Measurements from ENCODE around the gene FLNA. TPM values are rescaled to one million over a fixed set of nuclear protein-coding genes. Genes with fewer than 3 reads are reported as not detected.

FLNA gene
- total and polyA plus RNA-seq, 10 of the 15 experiments (the other 5 are each of a cell fraction or from before 2014, with no cell fraction given), result 5.1 to 643 (median 171) TPM

DNA sequence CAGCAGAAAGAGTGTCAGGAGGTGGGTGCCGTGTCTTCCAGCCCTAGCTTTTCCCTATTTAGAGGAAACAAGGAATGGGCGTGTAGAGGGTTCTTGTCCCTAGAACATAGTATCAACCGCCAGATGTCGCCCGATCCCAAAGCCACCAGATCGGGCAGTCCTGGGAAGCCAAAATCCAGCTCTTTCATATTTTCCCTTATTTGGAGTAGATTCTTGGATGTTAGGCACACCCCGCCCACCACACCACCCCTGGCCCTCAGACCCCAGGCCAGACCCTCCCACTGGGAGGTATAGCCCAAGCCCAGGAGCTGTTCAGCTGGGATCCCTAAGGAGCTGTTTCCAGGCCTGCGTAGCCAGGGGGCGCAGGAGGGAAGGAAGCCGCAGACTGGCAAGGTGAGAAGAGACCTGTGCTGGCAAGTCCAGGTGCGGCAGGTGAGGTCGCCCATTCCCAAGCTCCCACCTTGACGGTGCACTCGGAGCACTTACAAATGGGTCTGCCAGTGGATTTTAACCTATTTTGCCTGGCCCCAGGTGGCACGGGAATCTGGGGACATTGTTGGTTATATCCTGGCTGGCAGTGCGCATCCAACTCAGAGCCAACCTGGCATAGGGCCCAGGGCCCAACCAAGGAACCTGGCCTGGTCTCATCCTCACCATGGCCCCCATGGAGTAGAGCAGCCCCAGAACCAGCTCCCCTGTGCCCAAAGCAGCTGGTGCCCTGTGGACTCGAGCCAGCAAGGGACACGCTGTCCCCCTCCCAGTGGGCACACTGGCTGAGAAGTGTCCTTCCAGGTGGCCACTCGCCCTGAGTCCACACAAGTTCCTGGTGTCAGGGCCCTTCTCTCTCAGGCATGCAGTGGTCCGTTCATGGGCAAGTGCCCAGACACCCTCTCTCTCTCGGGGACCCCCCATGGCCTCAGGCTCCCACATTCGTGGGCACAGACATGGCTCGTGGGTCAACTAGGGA lies 811 bp downstream of the FLNA start (continued):
- TF ChIP-seq, protein P1, sequence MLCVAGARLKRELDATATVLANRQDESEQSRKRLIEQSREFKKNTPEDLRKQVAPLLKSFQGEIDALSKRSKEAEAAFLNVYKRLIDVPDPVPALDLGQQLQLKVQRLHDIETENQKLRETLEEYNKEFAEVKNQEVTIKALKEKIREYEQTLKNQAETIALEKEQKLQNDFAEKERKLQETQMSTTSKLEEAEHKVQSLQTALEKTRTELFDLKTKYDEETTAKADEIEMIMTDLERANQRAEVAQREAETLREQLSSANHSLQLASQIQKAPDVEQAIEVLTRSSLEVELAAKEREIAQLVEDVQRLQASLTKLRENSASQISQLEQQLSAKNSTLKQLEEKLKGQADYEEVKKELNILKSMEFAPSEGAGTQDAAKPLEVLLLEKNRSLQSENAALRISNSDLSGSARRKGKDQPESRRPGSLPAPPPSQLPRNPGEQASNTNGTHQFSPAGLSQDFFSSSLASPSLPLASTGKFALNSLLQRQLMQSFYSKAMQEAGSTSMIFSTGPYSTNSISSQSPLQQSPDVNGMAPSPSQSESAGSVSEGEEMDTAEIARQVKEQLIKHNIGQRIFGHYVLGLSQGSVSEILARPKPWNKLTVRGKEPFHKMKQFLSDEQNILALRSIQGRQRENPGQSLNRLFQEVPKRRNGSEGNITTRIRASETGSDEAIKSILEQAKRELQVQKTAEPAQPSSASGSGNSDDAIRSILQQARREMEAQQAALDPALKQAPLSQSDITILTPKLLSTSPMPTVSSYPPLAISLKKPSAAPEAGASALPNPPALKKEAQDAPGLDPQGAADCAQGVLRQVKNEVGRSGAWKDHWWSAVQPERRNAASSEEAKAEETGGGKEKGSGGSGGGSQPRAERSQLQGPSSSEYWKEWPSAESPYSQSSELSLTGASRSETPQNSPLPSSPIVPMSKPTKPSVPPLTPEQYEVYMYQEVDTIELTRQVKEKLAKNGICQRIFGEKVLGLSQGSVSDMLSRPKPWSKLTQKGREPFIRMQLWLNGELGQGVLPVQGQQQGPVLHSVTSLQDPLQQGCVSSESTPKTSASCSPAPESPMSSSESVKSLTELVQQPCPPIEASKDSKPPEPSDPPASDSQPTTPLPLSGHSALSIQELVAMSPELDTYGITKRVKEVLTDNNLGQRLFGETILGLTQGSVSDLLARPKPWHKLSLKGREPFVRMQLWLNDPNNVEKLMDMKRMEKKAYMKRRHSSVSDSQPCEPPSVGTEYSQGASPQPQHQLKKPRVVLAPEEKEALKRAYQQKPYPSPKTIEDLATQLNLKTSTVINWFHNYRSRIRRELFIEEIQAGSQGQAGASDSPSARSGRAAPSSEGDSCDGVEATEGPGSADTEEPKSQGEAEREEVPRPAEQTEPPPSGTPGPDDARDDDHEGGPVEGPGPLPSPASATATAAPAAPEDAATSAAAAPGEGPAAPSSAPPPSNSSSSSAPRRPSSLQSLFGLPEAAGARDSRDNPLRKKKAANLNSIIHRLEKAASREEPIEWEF (IDR thresholded peaks at IDR 0.05; ENCODE audit: insufficient replicate concordance, low read depth, low read length), result no peak
- TF ChIP-seq, protein P2, sequence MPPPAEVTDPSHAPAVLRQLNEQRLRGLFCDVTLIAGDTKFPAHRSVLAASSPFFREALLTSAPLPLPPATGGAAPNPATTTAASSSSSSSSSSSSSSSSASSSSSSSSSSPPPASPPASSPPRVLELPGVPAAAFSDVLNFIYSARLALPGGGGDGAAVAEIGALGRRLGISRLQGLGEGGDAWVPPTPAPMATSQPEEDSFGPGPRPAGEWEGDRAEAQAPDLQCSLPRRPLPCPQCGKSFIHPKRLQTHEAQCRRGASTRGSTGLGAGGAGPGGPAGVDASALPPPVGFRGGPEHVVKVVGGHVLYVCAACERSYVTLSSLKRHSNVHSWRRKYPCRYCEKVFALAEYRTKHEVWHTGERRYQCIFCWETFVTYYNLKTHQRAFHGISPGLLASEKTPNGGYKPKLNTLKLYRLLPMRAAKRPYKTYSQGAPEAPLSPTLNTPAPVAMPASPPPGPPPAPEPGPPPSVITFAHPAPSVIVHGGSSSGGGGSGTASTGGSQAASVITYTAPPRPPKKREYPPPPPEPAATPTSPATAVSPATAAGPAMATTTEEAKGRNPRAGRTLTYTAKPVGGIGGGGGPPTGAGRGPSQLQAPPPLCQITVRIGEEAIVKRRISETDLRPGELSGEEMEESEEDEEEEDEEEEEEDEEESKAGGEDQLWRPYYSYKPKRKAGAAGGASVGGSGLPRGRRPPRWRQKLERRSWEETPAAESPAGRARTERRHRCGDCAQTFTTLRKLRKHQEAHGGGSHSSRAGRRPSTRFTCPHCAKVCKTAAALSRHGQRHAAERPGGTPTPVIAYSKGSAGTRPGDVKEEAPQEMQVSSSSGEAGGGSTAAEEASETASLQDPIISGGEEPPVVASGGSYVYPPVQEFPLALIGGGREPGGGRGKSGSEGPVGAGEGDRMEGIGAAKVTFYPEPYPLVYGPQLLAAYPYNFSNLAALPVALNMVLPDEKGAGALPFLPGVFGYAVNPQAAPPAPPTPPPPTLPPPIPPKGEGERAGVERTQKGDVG (CRISPR knock-in tag; IDR thresholded peaks at IDR 0.05), result no peak
- TF ChIP-seq SRF (IDR thresholded peaks at IDR 0.05; ENCODE audit: low read depth in 2 of 2, low read length in 2 of 2) (no peak), CHD1 (IDR thresholded peaks at IDR 0.05; ENCODE audit: low read depth, low read length) (no peak), NR2F1 (conservative IDR thresholded peaks at IDR 0.05) (no peak), ZNF622 (IDR thresholded peaks at IDR 0.05) (no peak), POLR2A (IDR thresholded peaks at IDR 0.05; ENCODE audit: low read depth, low read length) (no peak)
- TF ChIP-seq, protein P3, sequence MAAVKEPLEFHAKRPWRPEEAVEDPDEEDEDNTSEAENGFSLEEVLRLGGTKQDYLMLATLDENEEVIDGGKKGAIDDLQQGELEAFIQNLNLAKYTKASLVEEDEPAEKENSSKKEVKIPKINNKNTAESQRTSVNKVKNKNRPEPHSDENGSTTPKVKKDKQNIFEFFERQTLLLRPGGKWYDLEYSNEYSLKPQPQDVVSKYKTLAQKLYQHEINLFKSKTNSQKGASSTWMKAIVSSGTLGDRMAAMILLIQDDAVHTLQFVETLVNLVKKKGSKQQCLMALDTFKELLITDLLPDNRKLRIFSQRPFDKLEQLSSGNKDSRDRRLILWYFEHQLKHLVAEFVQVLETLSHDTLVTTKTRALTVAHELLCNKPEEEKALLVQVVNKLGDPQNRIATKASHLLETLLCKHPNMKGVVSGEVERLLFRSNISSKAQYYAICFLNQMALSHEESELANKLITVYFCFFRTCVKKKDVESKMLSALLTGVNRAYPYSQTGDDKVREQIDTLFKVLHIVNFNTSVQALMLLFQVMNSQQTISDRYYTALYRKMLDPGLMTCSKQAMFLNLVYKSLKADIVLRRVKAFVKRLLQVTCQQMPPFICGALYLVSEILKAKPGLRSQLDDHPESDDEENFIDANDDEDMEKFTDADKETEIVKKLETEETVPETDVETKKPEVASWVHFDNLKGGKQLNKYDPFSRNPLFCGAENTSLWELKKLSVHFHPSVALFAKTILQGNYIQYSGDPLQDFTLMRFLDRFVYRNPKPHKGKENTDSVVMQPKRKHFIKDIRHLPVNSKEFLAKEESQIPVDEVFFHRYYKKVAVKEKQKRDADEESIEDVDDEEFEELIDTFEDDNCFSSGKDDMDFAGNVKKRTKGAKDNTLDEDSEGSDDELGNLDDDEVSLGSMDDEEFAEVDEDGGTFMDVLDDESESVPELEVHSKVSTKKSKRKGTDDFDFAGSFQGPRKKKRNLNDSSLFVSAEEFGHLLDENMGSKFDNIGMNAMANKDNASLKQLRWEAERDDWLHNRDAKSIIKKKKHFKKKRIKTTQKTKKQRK (IDR thresholded peaks at IDR 0.05; ENCODE audit: low read depth, low read length), result no peak
- TF ChIP-seq, protein P4, sequence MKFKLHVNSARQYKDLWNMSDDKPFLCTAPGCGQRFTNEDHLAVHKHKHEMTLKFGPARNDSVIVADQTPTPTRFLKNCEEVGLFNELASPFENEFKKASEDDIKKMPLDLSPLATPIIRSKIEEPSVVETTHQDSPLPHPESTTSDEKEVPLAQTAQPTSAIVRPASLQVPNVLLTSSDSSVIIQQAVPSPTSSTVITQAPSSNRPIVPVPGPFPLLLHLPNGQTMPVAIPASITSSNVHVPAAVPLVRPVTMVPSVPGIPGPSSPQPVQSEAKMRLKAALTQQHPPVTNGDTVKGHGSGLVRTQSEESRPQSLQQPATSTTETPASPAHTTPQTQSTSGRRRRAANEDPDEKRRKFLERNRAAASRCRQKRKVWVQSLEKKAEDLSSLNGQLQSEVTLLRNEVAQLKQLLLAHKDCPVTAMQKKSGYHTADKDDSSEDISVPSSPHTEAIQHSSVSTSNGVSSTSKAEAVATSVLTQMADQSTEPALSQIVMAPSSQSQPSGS (IDR thresholded peaks at IDR 0.05; ENCODE audit: low read length), result no peak
- TF ChIP-seq, protein P5, sequence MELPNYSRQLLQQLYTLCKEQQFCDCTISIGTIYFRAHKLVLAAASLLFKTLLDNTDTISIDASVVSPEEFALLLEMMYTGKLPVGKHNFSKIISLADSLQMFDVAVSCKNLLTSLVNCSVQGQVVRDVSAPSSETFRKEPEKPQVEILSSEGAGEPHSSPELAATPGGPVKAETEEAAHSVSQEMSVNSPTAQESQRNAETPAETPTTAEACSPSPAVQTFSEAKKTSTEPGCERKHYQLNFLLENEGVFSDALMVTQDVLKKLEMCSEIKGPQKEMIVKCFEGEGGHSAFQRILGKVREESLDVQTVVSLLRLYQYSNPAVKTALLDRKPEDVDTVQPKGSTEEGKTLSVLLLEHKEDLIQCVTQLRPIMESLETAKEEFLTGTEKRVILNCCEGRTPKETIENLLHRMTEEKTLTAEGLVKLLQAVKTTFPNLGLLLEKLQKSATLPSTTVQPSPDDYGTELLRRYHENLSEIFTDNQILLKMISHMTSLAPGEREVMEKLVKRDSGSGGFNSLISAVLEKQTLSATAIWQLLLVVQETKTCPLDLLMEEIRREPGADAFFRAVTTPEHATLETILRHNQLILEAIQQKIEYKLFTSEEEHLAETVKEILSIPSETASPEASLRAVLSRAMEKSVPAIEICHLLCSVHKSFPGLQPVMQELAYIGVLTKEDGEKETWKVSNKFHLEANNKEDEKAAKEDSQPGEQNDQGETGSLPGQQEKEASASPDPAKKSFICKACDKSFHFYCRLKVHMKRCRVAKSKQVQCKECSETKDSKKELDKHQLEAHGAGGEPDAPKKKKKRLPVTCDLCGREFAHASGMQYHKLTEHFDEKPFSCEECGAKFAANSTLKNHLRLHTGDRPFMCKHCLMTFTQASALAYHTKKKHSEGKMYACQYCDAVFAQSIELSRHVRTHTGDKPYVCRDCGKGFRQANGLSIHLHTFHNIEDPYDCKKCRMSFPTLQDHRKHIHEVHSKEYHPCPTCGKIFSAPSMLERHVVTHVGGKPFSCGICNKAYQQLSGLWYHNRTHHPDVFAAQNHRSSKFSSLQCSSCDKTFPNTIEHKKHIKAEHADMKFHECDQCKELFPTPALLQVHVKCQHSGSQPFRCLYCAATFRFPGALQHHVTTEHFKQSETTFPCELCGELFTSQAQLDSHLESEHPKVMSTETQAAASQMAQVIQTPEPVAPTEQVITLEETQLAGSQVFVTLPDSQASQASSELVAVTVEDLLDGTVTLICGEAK (IDR thresholded peaks at IDR 0.05; ENCODE audit: borderline replicate concordance), result no peak

Measured in GM12878 (cell line).